ENCODE data around the gene CCM2L.

GRCh38 chr20:32067234-32067821, 57.1 kb downstream of the CCM2L start:
- TF ChIP-seq CTCF (IDR thresholded peaks at IDR 0.05), result no peak
- TF ChIP-seq POLR2A (IDR thresholded peaks at IDR 0.05), result no peak
